Activated CD4-positive, CD25-positive, alpha-beta regulatory T cell treated with anti-CD3 and anti-CD28 coated beads, Interleukin-2, amount 50 U/mL, for 72 hours (primary cell): Measurements from ENCODE around the gene GALP.
"Not testable (repeated sequence)": the region's sequence is repeated elsewhere in the genome, so short reads cannot be mapped to it uniquely, and the experiment has no call there.

ENCODE experiments used
- DNase-seq: peaks from one replicate; pipeline ENCODE4 v3.0.0; 2021

Gene GALP

GRCh38 chr19:56193981-56194640, 18.3 kb downstream of the GALP start:
- no peak for DNase-seq

DNA sequence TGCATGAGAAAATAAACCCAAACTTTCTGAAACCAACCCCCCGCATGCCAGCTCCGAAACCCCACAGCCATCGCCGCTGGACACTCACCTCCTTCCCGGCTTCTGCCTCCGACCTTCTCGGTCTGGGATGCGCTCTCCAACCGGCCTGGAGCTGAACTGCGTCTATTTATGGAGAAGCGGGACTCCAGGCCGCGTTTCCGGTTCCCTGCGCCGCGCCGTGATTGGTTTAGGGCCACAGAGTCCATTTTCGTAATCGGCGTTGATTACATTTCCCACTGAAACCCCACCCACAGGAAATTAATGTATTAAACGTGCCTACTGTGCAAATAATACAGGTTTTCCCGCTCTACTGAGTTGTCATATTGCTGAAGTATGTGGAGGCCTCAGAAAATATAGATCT, 21.8 kb downstream of the GALP start, which contains the start of gene ZSCAN5B:
Gene ZSCAN5B, minus strand, starts transcription at position 138 of the 400 bp plus-strand sequence. CDS start 4,731 bp downstream, outside the sequence.
- not testable (repeated sequence) for DNase-seq

GRCh38 chr19:56199687-56200086, 23.9 kb downstream of the GALP start:
- no peak for DNase-seq

- DNase-seq = no peak
Measured at GRCh38 chr19:56201973-56202372, 26.2 kb downstream of the GALP start, which contains the start of gene ZSCAN5C. Gene ZSCAN5C, plus strand, starts transcription at chr19:56202273. Its CDS starts 3,641 bp downstream, at chr19:56205914.

- not testable (repeated sequence) for DNase-seq
Measured at GRCh38 chr19:56207581-56207980, 31.8 kb downstream of the GALP start.

DNA sequence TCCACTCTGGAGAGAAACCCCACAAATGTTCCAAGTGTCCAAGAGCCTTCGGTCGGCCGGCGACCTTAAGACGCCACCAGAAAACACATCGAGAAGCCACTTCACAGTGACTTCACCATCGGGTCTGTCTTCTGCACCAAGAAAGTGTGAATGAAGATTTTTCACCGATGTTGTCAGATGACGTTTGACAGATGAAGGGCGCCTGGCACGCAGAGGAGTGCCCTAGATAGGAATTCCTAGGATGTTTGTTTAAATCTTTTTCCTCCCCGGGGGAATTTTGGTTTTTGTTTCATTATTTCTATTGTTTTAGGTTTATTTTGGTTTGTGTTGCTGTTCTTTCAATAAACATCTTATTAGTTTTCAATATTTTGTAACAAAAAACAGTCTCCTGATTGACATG, 33.3 kb downstream of the GALP start:
- DNase-seq = no peak

GRCh38 chr19:56210036-56210435, 34.2 kb downstream of the GALP start:
- not testable (repeated sequence) for DNase-seq

DNA sequence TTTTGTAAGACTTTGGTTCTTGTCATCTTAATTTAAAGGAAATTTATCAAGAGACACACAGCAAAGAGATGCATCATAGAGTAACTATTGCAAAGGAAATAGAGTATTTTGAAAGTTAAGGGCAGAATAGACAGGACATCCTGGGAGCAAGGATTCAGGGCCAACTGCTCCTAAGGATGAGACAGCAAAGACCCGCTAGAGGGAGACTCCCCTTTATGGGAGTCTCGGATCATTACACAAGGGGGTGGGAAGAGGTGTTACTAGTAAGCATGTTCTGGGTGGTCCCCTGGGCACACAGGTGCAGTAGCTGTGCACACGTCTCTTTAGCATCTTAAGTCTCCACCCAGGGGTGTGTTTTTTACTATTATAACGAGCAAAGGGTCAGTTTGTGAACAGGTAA, 35.9 kb downstream of the GALP start:
- DNase-seq = no peak

GRCh38 chr19:56217039-56217949, 41.5 kb downstream of the GALP start:
- DNase-seq = no peak

- no peak for DNase-seq
Measured at GRCh38 chr19:56218961-56219360, 43.2 kb downstream of the GALP start.

DNA sequence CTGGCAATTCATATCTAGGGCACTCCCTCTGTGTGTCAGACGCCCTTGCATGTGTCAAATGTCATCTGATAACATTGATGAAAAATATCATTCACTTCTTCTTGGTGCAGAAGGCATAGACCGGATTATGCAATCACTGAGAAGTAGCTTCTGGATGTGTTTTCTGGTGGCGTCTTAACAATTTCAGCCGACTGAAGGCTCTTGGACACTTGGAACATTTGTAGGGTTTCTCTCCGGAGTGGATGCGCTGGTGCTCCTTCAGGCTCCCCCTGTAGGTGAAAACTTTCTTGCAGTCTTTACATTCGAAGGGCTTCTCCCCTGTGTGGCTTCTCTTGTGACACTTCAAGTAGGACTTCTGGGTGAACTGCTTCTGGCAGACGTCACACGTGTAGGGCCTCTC, 45.6 kb downstream of the GALP start:
- not testable (repeated sequence) for DNase-seq

GRCh38 chr19:56221851-56222250, 46.0 kb downstream of the GALP start:
- DNase-seq = no peak

DNA sequence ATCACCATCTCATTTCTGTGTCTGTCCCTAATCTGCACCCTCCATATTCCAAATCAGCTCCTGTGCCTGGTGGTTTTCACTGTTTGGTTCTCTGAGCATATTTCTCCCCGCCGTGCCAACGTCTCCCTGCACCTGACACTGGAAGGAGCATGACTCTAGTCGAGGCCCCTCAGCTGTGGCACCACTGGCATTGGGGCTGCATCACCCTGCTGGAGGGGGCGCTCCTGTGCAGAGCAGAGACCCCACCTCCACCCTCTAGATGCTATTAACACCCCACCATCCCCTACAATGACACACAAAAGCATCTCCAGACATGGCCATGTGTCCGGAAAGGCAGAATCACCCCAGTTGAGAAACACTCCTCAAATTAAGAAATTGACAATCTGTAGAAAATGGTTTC, 47.1 kb downstream of the GALP start:
- DNase-seq = no peak

DNA sequence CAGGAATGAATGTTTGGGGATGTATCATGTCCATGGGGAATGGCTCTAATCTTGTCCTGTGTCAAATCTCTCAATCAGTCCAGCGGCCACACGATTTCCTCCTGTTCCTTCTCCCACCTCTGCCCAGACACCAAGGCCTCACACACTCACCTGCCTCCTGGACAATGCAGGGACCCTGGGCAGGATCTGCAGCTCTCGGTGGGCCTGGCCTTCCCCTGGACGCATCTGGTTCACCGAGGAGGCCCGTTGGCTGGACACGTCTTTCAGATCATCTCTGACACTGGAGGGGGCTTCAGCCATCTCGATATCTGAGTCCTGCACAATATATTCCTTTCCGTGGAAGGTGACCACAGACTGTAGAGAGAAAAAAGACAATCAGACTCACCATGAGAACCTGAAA, 47.7 kb downstream of the GALP start:
- no peak for DNase-seq
